Measurements from ENCODE around the gene OPCML.

GRCh38 chr11:132784441-132784840, 747.9 kb downstream of the OPCML start:
- TF ChIP-seq, protein P1, sequence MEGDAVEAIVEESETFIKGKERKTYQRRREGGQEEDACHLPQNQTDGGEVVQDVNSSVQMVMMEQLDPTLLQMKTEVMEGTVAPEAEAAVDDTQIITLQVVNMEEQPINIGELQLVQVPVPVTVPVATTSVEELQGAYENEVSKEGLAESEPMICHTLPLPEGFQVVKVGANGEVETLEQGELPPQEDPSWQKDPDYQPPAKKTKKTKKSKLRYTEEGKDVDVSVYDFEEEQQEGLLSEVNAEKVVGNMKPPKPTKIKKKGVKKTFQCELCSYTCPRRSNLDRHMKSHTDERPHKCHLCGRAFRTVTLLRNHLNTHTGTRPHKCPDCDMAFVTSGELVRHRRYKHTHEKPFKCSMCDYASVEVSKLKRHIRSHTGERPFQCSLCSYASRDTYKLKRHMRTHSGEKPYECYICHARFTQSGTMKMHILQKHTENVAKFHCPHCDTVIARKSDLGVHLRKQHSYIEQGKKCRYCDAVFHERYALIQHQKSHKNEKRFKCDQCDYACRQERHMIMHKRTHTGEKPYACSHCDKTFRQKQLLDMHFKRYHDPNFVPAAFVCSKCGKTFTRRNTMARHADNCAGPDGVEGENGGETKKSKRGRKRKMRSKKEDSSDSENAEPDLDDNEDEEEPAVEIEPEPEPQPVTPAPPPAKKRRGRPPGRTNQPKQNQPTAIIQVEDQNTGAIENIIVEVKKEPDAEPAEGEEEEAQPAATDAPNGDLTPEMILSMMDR (conservative IDR thresholded peaks at IDR 0.05 in 1 of 2, IDR thresholded peaks at IDR 0.05 in 1 of 2; ENCODE audit: low read depth in 1 of 2, low read length in 2 of 2) = no peak
- TF ChIP-seq EZH2 (IDR thresholded peaks at IDR 0.05; ENCODE audit: low read length, missing control alignments) = no peak
